Smooth muscle cell (in vitro differentiated cells): ENCODE results near the gene HS1BP3. TPM values are rescaled to one million over a fixed set of nuclear protein-coding genes. Genes with fewer than 3 reads are reported as not detected.
A peak's percentile ranks its signal among the peaks of the same experiment; 100 is the strongest.

Source experiments
- DNase-seq: peaks from one replicate; lab custom pipeline; 2025; ENCODE audit not compliant: unreplicated experiment; lab: John Stamatoyannopoulos, UW
- H2AFZ ChIP-seq: fragments of 200-600 bp; sonication (generic); 2 replicates; pipeline ENCODE4 v1.6.0; 2016; ENCODE audit warnings: antibody characterized with exemption, low read depth, mild to moderate bottlenecking
- H3F3A ChIP-seq: fragments of 200-600 bp; sonication (generic); 2 replicates; pipeline ENCODE4 v1.6.0; 2017; ENCODE audit warnings: antibody characterized with exemption, low read depth
- H3K27ac ChIP-seq: fragments of 200-600 bp; sonication (generic); 2 replicates; pipeline ENCODE4 v1.5.1; 2016; ENCODE audit warnings: low read depth, mild to moderate bottlenecking
- H3K27me3 ChIP-seq: fragments of 200-600 bp; sonication (generic); 2 replicates; pipeline ENCODE4 v1.6.1; 2016; ENCODE audit warnings: low read depth, mild to moderate bottlenecking
- H3K36me3 ChIP-seq: fragments of 200-600 bp; sonication (generic); 2 replicates; pipeline ENCODE4 v1.5.1; 2016; ENCODE audit warnings: low read depth
- H3K4me1 ChIP-seq: fragments of 200-600 bp; sonication (generic); 2 replicates; pipeline ENCODE4 v1.5.1; 2016; ENCODE audit warnings: low read depth
- H3K4me2 ChIP-seq: fragments of 200-600 bp; sonication (generic); 2 replicates; pipeline ENCODE4 v1.6.0; 2016; ENCODE audit warnings: mild to moderate bottlenecking
- H3K4me3 ChIP-seq: fragments of 200-600 bp; sonication (generic); 2 replicates; pipeline ENCODE4 v1.5.1; 2016; ENCODE audit warnings: mild to moderate bottlenecking
- H3K79me2 ChIP-seq: fragments of 200-600 bp; sonication (generic); 2 replicates; pipeline ENCODE4 v1.6.0; 2016; ENCODE audit warnings: low read depth, mild to moderate bottlenecking
- H3K9ac ChIP-seq: fragments of 200-600 bp; sonication (generic); 2 replicates; pipeline ENCODE4 v1.6.0; 2016; ENCODE audit warnings: low read depth
- H3K9me3 ChIP-seq: fragments of 200-600 bp; sonication (generic); replicated peaks from 2 replicates; pipeline ENCODE4 v1.5.1; 2016; ENCODE audit warnings: low read depth
- H4K20me1 ChIP-seq: fragments of 200-600 bp; sonication (generic); 2 replicates; pipeline ENCODE4 v1.6.0; 2016; ENCODE audit warnings: low read depth
- WGBS: methylation state at CpG from one replicate; pipeline ENCODE4 v1.1.7; 2016; ENCODE audit warnings: low lambda C conversion rate; 5-methylcytosine and 5-hydroxymethylcytosine counted together
- polyA plus RNA-seq: library from polyadenylated mRNA; unstranded; fragments of >200 nt; fragmentation: Nextera tagmentation; extraction: Ambion mirVana; gene quantifications from 2 replicates; pipeline ENCODE4 v1.2.1, GENCODE V29; 2016
- total RNA-seq: library from RNA; depleted of rRNA; stranded (reverse); fragments of >200 nt; gene quantifications from 2 replicates; pipeline ENCODE4 v1.2.3, GENCODE V29; 2014
- TF ChIP-seq, protein P1 (sequence below): fragments of 200-600 bp; sonication (generic); IDR thresholded peaks from 2 replicates; pipeline ENCODE4 v1.5.1; 2017; ENCODE audit warnings: borderline replicate concordance, mild to moderate bottlenecking, antibody characterized with exemption; ENCODE audit not compliant: insufficient read depth, poor library complexity, severe bottlenecking

Gene HS1BP3
- total and polyA plus RNA-seq, 2 experiments from 2014 or later = 9.3 to 20.4 TPM

DNA sequence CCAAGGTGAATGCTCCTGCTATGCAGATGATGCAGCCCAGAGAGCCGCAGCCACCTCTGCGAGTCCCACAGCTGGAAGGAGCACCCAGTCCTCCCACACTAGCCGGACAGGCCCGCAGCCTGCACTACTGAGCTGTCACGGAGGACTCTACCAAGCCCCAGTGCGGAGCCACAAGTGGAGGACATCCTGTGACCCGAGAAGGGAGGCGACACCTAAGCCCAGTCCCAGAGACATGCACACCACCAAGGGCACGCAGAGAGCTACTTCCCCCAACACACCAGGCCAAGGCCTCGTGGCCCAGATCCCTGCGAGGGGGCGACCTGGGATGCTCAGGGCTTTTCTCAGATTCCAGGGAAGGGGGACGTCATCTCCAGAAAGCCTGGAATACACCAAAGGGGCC lies 12.9 kb downstream of the HS1BP3 start:
- no peaks in the 10 kb centered on the region for H3F3A ChIP-seq
- no peak overlapping the region for H3K4me2 ChIP-seq
- no peaks in the 10 kb centered on the region for H3K9me3 ChIP-seq
- H3K79me2 ChIP-seq = no peaks in the 10 kb centered on the region
- H3K36me3 ChIP-seq = no peaks in the 10 kb centered on the region
- H3K4me1 ChIP-seq = peaks cover 15% of the 10 kb centered on the region
- no peak for DNase-seq
- H3K27me3 ChIP-seq = no peaks in the 10 kb centered on the region
- H3K9ac ChIP-seq = no peak overlapping the region
- no peak overlapping the region for H3K27ac ChIP-seq
- no peak overlapping the region for H2AFZ ChIP-seq
- H4K20me1 ChIP-seq = peaks cover 5% of the 10 kb centered on the region
- no peak overlapping the region for H3K4me3 ChIP-seq
- WGBS = 92% methylated on average over 13 of the region's 13 CpGs
- TF ChIP-seq, protein P1, sequence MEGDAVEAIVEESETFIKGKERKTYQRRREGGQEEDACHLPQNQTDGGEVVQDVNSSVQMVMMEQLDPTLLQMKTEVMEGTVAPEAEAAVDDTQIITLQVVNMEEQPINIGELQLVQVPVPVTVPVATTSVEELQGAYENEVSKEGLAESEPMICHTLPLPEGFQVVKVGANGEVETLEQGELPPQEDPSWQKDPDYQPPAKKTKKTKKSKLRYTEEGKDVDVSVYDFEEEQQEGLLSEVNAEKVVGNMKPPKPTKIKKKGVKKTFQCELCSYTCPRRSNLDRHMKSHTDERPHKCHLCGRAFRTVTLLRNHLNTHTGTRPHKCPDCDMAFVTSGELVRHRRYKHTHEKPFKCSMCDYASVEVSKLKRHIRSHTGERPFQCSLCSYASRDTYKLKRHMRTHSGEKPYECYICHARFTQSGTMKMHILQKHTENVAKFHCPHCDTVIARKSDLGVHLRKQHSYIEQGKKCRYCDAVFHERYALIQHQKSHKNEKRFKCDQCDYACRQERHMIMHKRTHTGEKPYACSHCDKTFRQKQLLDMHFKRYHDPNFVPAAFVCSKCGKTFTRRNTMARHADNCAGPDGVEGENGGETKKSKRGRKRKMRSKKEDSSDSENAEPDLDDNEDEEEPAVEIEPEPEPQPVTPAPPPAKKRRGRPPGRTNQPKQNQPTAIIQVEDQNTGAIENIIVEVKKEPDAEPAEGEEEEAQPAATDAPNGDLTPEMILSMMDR = no peak

DNA sequence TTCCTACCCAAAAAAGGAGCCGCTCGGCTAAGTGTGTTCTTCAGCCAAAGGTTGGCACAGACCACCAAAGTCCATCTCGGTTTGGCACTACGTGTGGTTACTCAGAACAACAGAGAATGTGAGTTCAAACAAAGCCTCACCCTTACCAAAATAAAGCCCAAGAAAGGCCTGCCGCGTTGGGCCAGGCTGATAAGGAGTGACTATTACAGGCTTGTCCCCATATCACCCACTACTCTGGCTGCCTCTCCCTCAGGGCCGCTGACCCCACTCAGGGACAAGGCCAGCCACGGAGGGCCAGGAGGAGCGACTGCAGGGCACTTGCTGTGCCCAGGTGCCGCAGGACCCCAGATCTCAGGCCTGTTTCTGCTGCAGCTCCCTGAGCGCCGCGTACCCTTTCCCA lies 13.8 kb downstream of the HS1BP3 start:
- H3K27ac ChIP-seq = no peak overlapping the region
- no peak overlapping the region for H3K4me3 ChIP-seq
- no peak overlapping the region for H3K9ac ChIP-seq
- H3K9me3 ChIP-seq = no peaks in the 10 kb centered on the region
- H3K4me1 ChIP-seq = peaks cover 15% of the 10 kb centered on the region
- H3F3A ChIP-seq = no peaks in the 10 kb centered on the region
- WGBS = 84% methylated on average over 13 of the region's 13 CpGs
- H3K4me2 ChIP-seq = no peak overlapping the region
- no peaks in the 10 kb centered on the region for H3K79me2 ChIP-seq
- H3K27me3 ChIP-seq = no peaks in the 10 kb centered on the region
- peaks cover 4% of the 10 kb centered on the region for H4K20me1 ChIP-seq
- no peak overlapping the region for H2AFZ ChIP-seq
- no peaks in the 10 kb centered on the region for H3K36me3 ChIP-seq
- TF ChIP-seq, protein P1 = no peak
- no peak for DNase-seq

DNA sequence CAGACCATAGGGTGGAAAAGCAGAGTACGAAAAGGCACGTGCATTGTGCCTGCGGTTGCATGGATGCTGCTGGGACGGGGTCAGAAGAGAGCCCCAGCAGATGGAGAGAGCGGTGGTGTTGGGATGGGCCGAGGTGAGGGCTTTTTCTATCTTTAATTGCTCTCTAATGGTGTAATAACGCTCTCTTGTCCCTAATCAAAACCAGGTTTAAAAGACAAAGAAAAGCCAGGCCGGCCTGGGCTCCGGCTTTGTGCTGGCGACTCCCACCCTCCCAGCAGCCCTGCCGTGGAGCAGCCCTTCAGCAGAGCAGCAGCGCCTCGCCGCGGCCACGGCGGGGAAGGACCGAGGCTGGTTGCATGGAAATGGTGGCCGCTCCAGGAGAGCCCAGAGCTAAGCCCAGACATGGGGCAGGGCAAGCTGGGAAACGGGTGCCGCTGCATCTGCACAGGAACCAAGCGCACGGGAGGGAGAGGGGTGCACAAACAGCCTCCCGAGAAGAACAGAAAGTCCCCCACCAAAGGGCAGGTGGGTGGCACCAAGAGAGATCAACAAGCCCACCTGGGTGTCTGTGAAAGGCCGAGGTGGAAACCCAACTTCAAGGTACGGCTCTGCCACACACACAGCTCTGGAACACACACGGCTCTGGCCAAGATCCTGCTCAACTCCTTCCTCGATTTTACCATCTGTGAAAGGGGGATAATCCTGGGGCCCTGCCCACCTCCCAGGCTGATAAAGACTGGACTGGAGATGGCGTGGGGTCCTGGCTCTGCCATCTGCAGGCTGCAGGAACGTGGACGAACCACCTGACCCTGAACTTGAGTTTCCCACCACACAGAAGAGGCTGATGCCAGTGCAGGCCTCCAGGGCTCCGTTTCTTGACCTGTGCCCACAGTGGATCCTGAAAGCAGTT lies 15.0 kb downstream of the HS1BP3 start:
- no peaks in the 10 kb centered on the region for H3K9me3 ChIP-seq
- H3K4me1 ChIP-seq = peaks cover 15% of the 10 kb centered on the region
- TF ChIP-seq, protein P1 = peak; percentile 96
- 37% methylated on average over 32 of the region's 32 CpGs for WGBS
- no peak overlapping the region for H3K9ac ChIP-seq
- H3K4me3 ChIP-seq = no peak overlapping the region
- DNase-seq = peak; percentile 60
- H3K36me3 ChIP-seq = no peaks in the 10 kb centered on the region
- no peaks in the 10 kb centered on the region for H4K20me1 ChIP-seq
- H3K79me2 ChIP-seq = no peaks in the 10 kb centered on the region
- no peaks in the 10 kb centered on the region for H3K27me3 ChIP-seq
- no peak overlapping the region for H3K27ac ChIP-seq
- H2AFZ ChIP-seq = no peak overlapping the region
- H3F3A ChIP-seq = no peaks in the 10 kb centered on the region
- H3K4me2 ChIP-seq = peak overlapping the region; percentile 73
